ENCODE data around the gene PFKFB3.

The PFKFB3 gene

DNA sequence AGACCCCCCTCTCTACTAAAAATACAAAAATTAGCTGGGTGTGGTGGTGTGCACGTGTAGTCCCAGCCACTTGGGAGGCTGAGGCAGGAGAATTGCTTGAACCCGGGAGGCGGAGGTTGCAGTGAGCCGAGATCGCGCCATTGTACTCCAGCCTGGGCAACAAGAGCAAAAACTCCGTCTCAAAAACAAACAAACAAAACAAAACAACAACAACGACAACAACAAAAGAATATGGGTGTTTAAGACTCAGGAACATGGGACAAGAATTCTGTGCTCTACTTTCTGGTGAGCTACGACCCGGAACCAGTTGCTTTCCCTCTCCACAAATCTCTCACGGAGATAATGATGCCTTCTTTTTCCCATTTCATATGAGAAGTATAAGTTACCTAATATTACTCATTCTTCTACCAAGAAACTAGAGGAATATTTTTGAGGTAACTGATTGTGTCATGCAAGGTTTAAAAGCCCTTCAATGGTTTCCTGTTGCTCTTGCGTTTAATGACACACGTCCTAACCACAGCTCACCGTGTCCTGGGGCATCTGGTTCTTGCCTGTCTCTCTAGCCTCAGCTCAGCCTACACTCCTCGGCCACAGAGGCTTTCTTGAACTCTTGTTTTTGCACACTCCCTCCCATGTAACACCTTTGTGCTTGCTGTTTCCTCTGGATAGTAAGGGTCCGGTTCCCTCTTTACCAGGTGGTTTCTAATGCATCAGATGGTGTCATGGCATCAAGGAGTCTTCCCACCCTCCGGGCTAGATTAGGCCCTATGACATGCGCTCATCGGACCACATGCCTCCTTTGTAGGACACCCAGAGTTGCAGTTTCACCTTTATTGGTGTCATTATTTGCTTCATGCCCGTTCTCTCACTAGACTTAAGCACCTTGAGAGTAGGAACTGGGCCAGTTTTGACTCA lies 67.5 kb downstream of the PFKFB3 start:
- DNase-seq, result no peak
- Histone ChIP-seq H3K27me3 (ENCODE audit: insufficient read depth, low read depth, severe bottlenecking) (peaks cover 11% of the 10 kb centered on the region), H3K9me3 (ENCODE audit: severe bottlenecking) (no peaks in the 10 kb centered on the region), H3K36me3 (no peaks in the 10 kb centered on the region), H3K4me3 (ENCODE audit: low read depth, low read length) (no peak overlapping the region), H3K27ac (no peak overlapping the region)
- TF ChIP-seq, protein P1, sequence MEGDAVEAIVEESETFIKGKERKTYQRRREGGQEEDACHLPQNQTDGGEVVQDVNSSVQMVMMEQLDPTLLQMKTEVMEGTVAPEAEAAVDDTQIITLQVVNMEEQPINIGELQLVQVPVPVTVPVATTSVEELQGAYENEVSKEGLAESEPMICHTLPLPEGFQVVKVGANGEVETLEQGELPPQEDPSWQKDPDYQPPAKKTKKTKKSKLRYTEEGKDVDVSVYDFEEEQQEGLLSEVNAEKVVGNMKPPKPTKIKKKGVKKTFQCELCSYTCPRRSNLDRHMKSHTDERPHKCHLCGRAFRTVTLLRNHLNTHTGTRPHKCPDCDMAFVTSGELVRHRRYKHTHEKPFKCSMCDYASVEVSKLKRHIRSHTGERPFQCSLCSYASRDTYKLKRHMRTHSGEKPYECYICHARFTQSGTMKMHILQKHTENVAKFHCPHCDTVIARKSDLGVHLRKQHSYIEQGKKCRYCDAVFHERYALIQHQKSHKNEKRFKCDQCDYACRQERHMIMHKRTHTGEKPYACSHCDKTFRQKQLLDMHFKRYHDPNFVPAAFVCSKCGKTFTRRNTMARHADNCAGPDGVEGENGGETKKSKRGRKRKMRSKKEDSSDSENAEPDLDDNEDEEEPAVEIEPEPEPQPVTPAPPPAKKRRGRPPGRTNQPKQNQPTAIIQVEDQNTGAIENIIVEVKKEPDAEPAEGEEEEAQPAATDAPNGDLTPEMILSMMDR (IDR thresholded peaks at IDR 0.05; ENCODE audit: low read depth, low read length), result no peak

DNA sequence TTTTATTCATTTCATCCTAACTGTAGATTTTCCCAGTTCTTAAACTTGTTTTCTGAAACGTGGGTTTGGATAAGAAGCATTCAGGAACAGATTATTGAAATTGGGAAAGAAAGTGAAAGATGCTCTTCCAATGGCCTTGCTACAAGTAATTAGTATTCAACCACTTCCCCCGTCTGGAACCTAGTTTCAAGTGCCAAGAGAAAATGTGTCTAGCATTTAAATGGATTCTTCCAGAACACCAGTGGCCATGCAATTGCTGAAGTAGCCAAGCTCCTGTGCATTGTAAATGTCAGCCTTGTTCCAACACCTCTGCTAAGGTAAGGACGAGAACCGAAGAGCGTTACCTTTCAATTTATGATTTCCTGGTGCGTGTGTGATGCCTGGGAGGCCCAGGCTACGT lies 68.2 kb downstream of the PFKFB3 start:
- no peak for DNase-seq
- no peaks in the 10 kb centered on the region for H3K9me3 ChIP-seq (ENCODE audit: severe bottlenecking)
- TF ChIP-seq, protein P1 (IDR thresholded peaks at IDR 0.05; ENCODE audit: low read depth, low read length), result no peak
- peaks cover 10% of the 10 kb centered on the region for H3K27me3 ChIP-seq (ENCODE audit: insufficient read depth, low read depth, severe bottlenecking)
- H3K27ac ChIP-seq, result no peak overlapping the region
- H3K36me3 ChIP-seq, result no peaks in the 10 kb centered on the region
- no peak overlapping the region for H3K4me3 ChIP-seq (ENCODE audit: low read depth, low read length)

DNA sequence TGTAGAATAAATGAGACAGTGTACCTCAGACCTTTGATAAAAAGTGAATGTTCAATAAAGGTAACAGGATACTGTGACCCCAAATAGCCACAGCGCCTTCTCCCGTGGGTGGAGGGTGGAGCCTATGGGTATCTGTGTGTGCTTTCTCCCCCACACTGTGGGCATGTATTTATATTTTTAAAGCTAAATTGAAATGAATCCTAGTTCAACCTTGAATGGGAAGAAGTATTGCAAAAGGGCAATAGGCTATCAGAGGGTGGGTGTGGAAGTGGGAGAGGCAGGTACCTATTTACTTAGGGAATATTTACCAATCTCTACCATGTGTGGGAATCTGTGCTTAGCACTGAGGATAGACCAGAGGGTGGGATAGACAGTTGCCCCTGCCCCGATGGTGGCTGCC lies 68.9 kb downstream of the PFKFB3 start:
- Histone ChIP-seq H3K27ac (no peak overlapping the region), H3K27me3 (ENCODE audit: insufficient read depth, low read depth, severe bottlenecking) (peaks cover 10% of the 10 kb centered on the region), H3K9me3 (ENCODE audit: severe bottlenecking) (no peaks in the 10 kb centered on the region), H3K36me3 (no peaks in the 10 kb centered on the region), H3K4me3 (ENCODE audit: low read depth, low read length) (no peak overlapping the region)
- no peak for DNase-seq
- TF ChIP-seq, protein P1 (IDR thresholded peaks at IDR 0.05; ENCODE audit: low read depth, low read length), result no peak

DNA sequence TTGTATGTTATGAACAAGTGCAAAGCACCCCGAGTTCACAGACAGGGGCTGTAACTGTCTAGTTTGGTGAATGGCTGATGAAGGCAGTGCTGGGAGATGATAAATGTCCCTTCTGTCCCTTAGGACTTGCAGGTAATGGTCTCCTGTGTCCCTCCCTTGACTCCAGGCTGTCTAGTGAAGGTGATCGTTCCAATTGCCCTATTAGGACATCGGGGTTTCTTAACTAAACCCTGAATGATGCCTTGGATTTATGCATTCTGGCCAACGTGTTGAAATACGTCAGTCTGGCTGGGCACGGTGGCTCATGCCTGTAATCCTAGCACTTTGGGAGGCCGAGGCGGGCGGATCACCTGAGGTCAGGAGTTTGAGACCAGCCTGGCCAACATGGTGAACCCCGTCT lies 69.4 kb downstream of the PFKFB3 start:
- Histone ChIP-seq H3K27me3 (ENCODE audit: insufficient read depth, low read depth, severe bottlenecking) (peaks cover 10% of the 10 kb centered on the region), H3K4me3 (ENCODE audit: low read depth, low read length) (no peak overlapping the region), H3K9me3 (ENCODE audit: severe bottlenecking) (no peaks in the 10 kb centered on the region), H3K27ac (no peak overlapping the region), H3K36me3 (no peaks in the 10 kb centered on the region)
- no peak for DNase-seq
- TF ChIP-seq, protein P1 (IDR thresholded peaks at IDR 0.05; ENCODE audit: low read depth, low read length), result no peak

DNA sequence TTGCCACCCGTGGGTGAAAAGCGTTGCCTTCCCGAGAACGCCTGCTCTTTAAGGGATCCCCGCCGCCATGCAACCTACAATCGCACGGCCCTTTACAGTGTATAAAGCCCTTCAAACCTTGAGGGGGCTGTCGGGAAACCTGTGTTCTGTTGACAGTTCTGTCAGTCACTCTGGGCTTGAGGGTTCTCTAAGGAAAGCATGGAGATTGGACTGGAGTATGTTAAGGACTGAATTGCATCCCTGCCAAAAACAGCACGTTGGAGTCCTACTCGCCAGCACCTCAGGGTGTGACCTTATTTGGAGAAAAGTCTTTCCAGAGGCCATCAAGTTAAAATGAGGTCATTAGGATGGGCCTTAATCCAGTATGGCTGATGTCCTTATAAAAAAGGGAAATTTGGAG lies 70.6 kb downstream of the PFKFB3 start:
- DNase-seq, result no peak
- H3K27ac ChIP-seq, result no peak overlapping the region

More for the DNA sequence above, 70.6 kb downstream of the PFKFB3 start:
- Histone ChIP-seq H3K9me3 (ENCODE audit: severe bottlenecking) (no peaks in the 10 kb centered on the region), H3K27me3 (ENCODE audit: insufficient read depth, low read depth, severe bottlenecking) (peaks cover 10% of the 10 kb centered on the region), H3K4me3 (ENCODE audit: low read depth, low read length) (no peak overlapping the region), H3K36me3 (no peaks in the 10 kb centered on the region)
- TF ChIP-seq, protein P1 (IDR thresholded peaks at IDR 0.05; ENCODE audit: low read depth, low read length), result no peak
